ENCODE measurements around the gene PIH1D1. TPM values are rescaled to one million over a fixed set of nuclear protein-coding genes. Genes with fewer than 3 reads are reported as not detected.

PIH1D1 gene
- total RNA-seq (150 TPM), polyA plus RNA-seq (100 to 1,000 TPM; 109 to 144 (median 118) TPM)

DNA sequence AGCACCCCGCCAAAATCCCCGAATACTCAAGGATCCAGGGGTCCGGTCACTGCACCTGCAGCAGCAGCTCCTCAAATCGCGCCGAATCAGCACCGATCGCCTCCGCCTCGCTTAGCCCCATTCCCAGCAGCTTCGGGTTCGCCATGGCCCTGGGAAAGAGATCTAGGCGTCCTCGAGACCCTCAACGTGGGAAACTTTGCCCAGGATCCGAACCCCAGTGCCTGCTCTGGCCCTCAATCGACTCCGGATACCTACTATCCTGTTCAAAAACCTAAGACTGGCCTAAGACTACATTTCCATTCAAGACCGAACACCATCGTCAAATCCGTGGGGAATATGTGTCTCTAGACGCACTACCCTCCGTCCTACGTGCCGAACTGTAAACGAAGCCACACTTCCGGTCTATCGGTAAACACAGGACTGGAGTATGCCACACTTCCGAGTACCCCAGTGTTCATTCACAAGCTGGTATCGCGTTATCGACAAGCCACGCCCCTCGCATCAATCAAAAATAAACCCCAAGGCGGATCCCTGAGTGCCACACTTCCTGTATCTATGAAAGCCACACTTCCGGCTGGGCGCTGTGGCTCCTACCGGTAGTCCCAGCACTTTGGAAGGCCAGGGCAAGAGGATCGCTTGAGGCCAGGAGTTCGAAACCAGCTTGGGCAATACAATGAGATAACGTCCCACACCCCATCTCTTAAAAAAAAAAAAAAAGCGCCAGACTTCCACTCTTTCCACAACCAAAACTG, at the start of gene PIH1D1:
Gene PIH1D1, minus strand, starts transcription at position 385 of the 752 bp plus-strand sequence. Its CDS starts 240 bp downstream, at position 145.
- peak within 1 kb of the TSS; percentile 99 for H3K4me3 ChIP-seq (ENCODE audit: low read depth, low read length)

DNA sequence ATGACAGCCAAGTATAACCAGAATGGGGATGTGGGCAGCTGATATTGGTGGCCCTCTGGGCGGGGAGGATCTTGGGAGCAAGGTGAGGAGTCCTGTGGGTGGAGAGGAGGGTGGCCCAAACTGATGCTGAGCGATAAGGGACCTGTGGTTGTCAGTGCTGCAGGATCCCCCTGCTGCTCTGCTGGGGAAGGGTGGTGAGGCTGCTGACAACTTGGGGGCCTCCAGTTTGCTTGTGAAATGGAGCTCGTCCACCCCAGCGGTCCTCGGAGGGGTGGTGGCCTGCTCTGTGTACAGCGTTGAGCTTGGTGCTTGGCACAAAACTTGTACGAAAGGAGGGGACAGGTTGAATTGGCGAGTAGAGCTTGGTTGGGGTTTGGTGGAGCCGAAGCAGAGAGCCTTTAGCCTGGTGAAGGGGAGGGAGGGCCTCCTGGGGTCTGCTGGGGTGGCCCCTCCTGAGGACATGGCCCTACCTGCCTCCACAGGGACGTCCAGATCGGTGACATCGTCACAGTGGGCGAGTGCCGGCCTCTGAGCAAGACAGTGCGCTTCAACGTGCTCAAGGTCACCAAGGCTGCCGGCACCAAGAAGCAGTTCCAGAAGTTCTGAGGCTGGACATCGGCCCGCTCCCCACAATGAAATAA, 47.5 kb upstream of the PIH1D1 start:
- H3K4me1 Mint-ChIP-seq, result peaks cover 10 to 65% (median 33%) of the 10 kb centered on the region in 4 donors
- peak overlapping the region; percentile 99 for H3K27ac ChIP-seq (ENCODE audit: insufficient read depth, low read length, poor library complexity, severe bottlenecking)
- peak overlapping the region; percentile 99 to 100 (median 99) for H3K27ac Mint-ChIP-seq
- H3K36me3 ChIP-seq (ENCODE audit: control insufficient read depth, insufficient read depth, low read length), result peaks cover 22% of the 10 kb centered on the region
- H3K4me1 ChIP-seq (ENCODE audit: control insufficient read depth, insufficient read depth, low read length, poor library complexity, severe bottlenecking), result peaks cover 67% of the 10 kb centered on the region
- DNase-seq (peak in 1 of 3 donors; percentile 49), ATAC-seq (ENCODE audit: low read depth in 2 of 2) (no peak)
- no peaks in the 10 kb centered on the region for H3K27me3 ChIP-seq (ENCODE audit: control insufficient read depth, insufficient read depth, low read length)
- H3K9me3 ChIP-seq (ENCODE audit: control insufficient read depth in 2 of 2, low read length in 2 of 2), result no peaks in the 10 kb centered on the region
- H3K4me3 Mint-ChIP-seq, result peak overlapping the region; percentile 91 to 100 (median 100)
- peaks cover 10% of the 10 kb centered on the region for H3K27me3 Mint-ChIP-seq
- no peaks in the 10 kb centered on the region for H3K9me3 Mint-ChIP-seq
- peaks cover 18% of the 10 kb centered on the region for H3K36me3 Mint-ChIP-seq
- H3K4me3 ChIP-seq (ENCODE audit: low read depth, low read length), result peak overlapping the region; percentile 97

More for the DNA sequence above, at the start of gene PIH1D1:
- Histone ChIP-seq H3K27me3 (ENCODE audit: control insufficient read depth, insufficient read depth, low read length) (no peaks in the 10 kb centered on the region), H3K27ac (ENCODE audit: insufficient read depth, low read length, poor library complexity, severe bottlenecking) (peak within 1 kb of the TSS; percentile 94), H3K9me3 (ENCODE audit: control insufficient read depth in 2 of 2, low read length in 2 of 2) (no peaks in the 10 kb centered on the region), H3K4me1 (ENCODE audit: control insufficient read depth, insufficient read depth, low read length, poor library complexity, severe bottlenecking) (peaks cover 47% of the 10 kb centered on the region), H3K36me3 (ENCODE audit: control insufficient read depth, insufficient read depth, low read length) (peaks cover 26% of the 10 kb centered on the region)
- Mint-ChIP-seq H3K36me3 (peaks cover 24% of the 10 kb centered on the region), H3K27me3 (no peaks in the 10 kb centered on the region), H3K27ac (peak within 1 kb of the TSS; percentile 98 to 99 (median 99)), H3K4me3 (peak within 1 kb of the TSS; percentile 95 to 100 (median 97)), H3K4me1 (peaks cover 7 to 65% (median 32%) of the 10 kb centered on the region in 4 donors), H3K9me3 (no peaks in the 10 kb centered on the region)
- peak; percentile 66 to 69 for ATAC-seq (ENCODE audit: low read depth in 2 of 2)
- DNase-seq, result peak; percentile 91 to 99 (median 95)

DNA sequence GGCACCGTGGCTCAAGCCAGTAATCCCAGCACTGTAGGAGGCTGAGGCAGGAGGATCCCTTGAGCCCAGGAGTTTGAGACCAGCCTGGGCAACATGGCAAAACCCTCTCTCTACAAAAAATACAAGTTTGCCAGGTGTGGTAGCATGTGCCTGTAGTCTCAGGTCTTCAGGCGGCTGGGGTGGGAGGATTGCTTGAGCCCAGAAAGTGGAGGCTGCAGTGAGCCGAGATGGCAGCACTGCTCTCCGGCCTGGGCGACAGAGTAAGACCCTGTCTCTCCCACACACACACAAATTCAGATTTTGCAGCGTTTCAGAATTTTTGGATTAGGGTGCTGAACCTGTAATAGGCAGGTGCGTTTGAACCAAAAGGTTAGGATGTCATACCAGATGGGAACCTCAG, 46.9 kb upstream of the PIH1D1 start:
- Mint-ChIP-seq H3K4me1 (peaks cover 10 to 65% (median 32%) of the 10 kb centered on the region in 4 donors), H3K27ac (peak overlapping the region; percentile 97 to 99 (median 99)), H3K9me3 (no peaks in the 10 kb centered on the region), H3K36me3 (peaks cover 18% of the 10 kb centered on the region), H3K27me3 (peaks cover 10% of the 10 kb centered on the region), H3K4me3 (peak overlapping the region; percentile 91 to 100 (median 100))
- ATAC-seq (ENCODE audit: low read depth in 2 of 2), result no peak
- Histone ChIP-seq H3K9me3 (ENCODE audit: control insufficient read depth in 2 of 2, low read length in 2 of 2) (no peaks in the 10 kb centered on the region), H3K27ac (ENCODE audit: insufficient read depth, low read length, poor library complexity, severe bottlenecking) (peak overlapping the region; percentile 99), H3K36me3 (ENCODE audit: control insufficient read depth, insufficient read depth, low read length) (peaks cover 22% of the 10 kb centered on the region), H3K4me3 (ENCODE audit: low read depth, low read length) (peak overlapping the region; percentile 97), H3K4me1 (ENCODE audit: control insufficient read depth, insufficient read depth, low read length, poor library complexity, severe bottlenecking) (peaks cover 65% of the 10 kb centered on the region), H3K27me3 (ENCODE audit: control insufficient read depth, insufficient read depth, low read length) (no peaks in the 10 kb centered on the region)
- DNase-seq, result no peak

DNA sequence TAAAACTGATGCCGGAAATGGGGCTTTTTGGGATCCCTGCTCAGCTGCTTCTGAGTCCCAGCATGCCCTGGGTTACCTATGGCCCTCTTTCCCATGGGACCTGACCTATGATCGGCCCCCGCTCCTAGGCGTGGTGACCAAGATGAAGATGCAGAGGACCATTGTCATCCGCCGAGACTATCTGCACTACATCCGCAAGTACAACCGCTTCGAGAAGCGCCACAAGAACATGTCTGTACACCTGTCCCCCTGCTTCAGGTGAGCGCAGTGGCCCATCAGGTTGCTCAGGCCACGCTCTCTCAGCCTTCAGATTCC, 46.1 kb upstream of the PIH1D1 start:
- DNase-seq (no peak), ATAC-seq (ENCODE audit: low read depth in 2 of 2) (no peak)
- peaks cover 27% of the 10 kb centered on the region for H3K36me3 ChIP-seq (ENCODE audit: control insufficient read depth, insufficient read depth, low read length)
- H3K9me3 Mint-ChIP-seq, result no peaks in the 10 kb centered on the region
- peak overlapping the region; percentile 31 to 99 (median 96) for H3K27ac Mint-ChIP-seq
- peak overlapping the region; percentile 99 for H3K27ac ChIP-seq (ENCODE audit: insufficient read depth, low read length, poor library complexity, severe bottlenecking)
- H3K9me3 ChIP-seq (ENCODE audit: control insufficient read depth in 2 of 2, low read length in 2 of 2), result no peaks in the 10 kb centered on the region
- peaks cover 10 to 65% (median 33%) of the 10 kb centered on the region in 4 donors for H3K4me1 Mint-ChIP-seq
- H3K36me3 Mint-ChIP-seq, result peaks cover 22% of the 10 kb centered on the region
- H3K4me3 ChIP-seq (ENCODE audit: low read depth, low read length), result peak overlapping the region; percentile 97
- H3K4me3 Mint-ChIP-seq, result peak overlapping the region; percentile 91 to 100 (median 100)
- peaks cover 10% of the 10 kb centered on the region for H3K27me3 Mint-ChIP-seq
- H3K4me1 ChIP-seq (ENCODE audit: control insufficient read depth, insufficient read depth, low read length, poor library complexity, severe bottlenecking), result peaks cover 61% of the 10 kb centered on the region
- no peaks in the 10 kb centered on the region for H3K27me3 ChIP-seq (ENCODE audit: control insufficient read depth, insufficient read depth, low read length)

DNA sequence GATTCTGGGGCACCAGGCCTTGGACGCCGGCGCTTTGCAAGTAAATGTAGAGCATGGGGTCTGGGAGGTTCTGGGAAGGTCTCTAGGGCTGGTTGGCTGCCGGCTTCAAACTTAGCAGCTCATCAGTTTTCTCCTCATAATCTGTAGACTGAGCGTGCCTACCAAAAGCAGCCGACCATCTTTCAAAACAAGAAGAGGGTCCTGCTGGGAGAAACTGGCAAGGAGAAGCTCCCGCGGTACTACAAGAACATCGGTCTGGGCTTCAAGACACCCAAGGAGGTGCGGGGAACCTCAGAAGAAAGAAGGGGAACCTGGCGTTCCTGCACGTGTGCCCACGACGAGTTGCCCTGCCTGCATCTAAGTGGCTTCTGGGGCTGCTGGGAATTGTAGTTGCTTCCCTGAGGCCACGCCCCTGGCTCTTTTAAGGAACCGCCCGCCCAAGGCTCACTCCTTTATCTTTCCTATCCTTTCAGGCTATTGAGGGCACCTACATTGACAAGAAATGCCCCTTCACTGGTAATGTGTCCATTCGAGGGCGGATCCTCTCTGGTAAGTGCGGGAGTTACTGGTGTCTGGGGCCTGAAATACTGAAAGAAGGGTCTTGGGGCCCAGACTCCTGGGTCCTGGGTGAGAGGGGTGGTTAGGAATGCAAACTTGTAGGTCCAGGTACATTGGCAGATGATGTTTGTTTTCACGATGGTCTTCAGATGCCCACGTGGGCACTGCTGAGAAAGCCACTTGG, 45.6 kb upstream of the PIH1D1 start:
- H3K27me3 Mint-ChIP-seq, result peaks cover 10% of the 10 kb centered on the region
- peaks cover 31% of the 10 kb centered on the region for H3K36me3 ChIP-seq (ENCODE audit: control insufficient read depth, insufficient read depth, low read length)
- H3K9me3 Mint-ChIP-seq, result no peaks in the 10 kb centered on the region
- peaks cover 56% of the 10 kb centered on the region for H3K4me1 ChIP-seq (ENCODE audit: control insufficient read depth, insufficient read depth, low read length, poor library complexity, severe bottlenecking)
- H3K27me3 ChIP-seq (ENCODE audit: control insufficient read depth, insufficient read depth, low read length), result no peaks in the 10 kb centered on the region
- ATAC-seq (ENCODE audit: low read depth in 2 of 2) (no peak), DNase-seq (peak; percentile 72 to 92 (median 78))
- peak overlapping the region; percentile 97 for H3K4me3 ChIP-seq (ENCODE audit: low read depth, low read length)
- H3K27ac Mint-ChIP-seq, result peak overlapping the region; percentile 96 to 99 (median 99)
- H3K4me3 Mint-ChIP-seq, result peak overlapping the region; percentile 91 to 100 (median 100)
- H3K27ac ChIP-seq (ENCODE audit: insufficient read depth, low read length, poor library complexity, severe bottlenecking), result peak overlapping the region; percentile 99
- peaks cover 10 to 65% (median 35%) of the 10 kb centered on the region in 4 donors for H3K4me1 Mint-ChIP-seq
- peaks cover 27% of the 10 kb centered on the region for H3K36me3 Mint-ChIP-seq
- H3K9me3 ChIP-seq (ENCODE audit: control insufficient read depth in 2 of 2, low read length in 2 of 2), result no peaks in the 10 kb centered on the region

DNA sequence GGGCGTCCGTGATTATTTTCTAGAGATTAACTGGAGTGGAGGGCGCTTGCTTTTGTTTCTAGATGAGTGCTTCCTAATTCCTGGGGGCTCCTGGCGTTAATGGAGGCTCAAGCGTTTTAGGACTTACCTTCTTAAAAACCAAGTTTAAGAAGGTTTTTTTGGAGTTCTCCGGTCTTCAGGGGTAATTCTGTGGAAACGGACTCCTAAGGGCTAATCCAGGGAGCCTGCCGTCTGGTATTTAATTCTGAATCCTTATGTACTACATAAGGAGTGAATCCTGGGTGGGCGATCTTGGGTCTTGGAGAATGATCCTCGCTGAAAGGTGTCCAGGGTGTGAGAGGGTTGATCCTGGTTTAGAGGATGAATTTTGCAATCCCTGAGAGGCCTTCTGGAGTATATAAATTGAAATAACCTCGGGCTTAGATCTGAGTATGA, 45.0 kb upstream of the PIH1D1 start:
- no peaks in the 10 kb centered on the region for H3K9me3 Mint-ChIP-seq
- ATAC-seq (ENCODE audit: low read depth in 2 of 2) (no peak), DNase-seq (no peak)
- Histone ChIP-seq H3K36me3 (ENCODE audit: control insufficient read depth, insufficient read depth, low read length) (peaks cover 35% of the 10 kb centered on the region), H3K4me3 (ENCODE audit: low read depth, low read length) (peak overlapping the region; percentile 97), H3K27me3 (ENCODE audit: control insufficient read depth, insufficient read depth, low read length) (no peaks in the 10 kb centered on the region), H3K27ac (ENCODE audit: insufficient read depth, low read length, poor library complexity, severe bottlenecking) (peak overlapping the region; percentile 99), H3K4me1 (ENCODE audit: control insufficient read depth, insufficient read depth, low read length, poor library complexity, severe bottlenecking) (peaks cover 50% of the 10 kb centered on the region), H3K9me3 (ENCODE audit: control insufficient read depth in 2 of 2, low read length in 2 of 2) (no peaks in the 10 kb centered on the region)
- H3K36me3 Mint-ChIP-seq, result peaks cover 34% of the 10 kb centered on the region
- H3K4me1 Mint-ChIP-seq, result peaks cover 10 to 65% (median 34%) of the 10 kb centered on the region in 4 donors
- H3K4me3 Mint-ChIP-seq, result peak overlapping the region; percentile 91 to 100 (median 100)
- peaks cover 10% of the 10 kb centered on the region for H3K27me3 Mint-ChIP-seq
- H3K27ac Mint-ChIP-seq, result peak overlapping the region; percentile 96 to 99 (median 99)
